HepG2 (cell line): ENCODE measurements around the gene GGACT. TPM values are rescaled to one million over a fixed set of nuclear protein-coding genes. Genes with fewer than 3 reads are reported as not detected.

Source experiments
- ATAC-seq: fragments of 200-7000 bp; cut with Tn5 transposase; 3 replicates; pipeline ENCODE4 v1.9.1; 2020; ENCODE audit warnings: mild to moderate bottlenecking, moderate library complexity
- BruUV-seq: library from RNA; stranded (reverse); fragments of 400-500 nt; replicated peaks from 2 replicates; lab custom pipeline; 2021; lab: Mats Ljungman, UMichigan
- CTCF ChIA-PET: fragments of 300-600 bp; formaldehyde crosslinking; extraction: SDS; loops from one replicate; lab custom pipeline; 2021; ENCODE audit warnings: low total read pairs, inconsistent platforms, low intra/inter-chr PET ratio; lab: Yijun Ruan, JAX
- POLR2A ChIA-PET: fragments of 350-600 bp; sonication (Branson Sonifier 250); formaldehyde crosslinking; loops from one replicate; lab custom pipeline; 2020; ENCODE audit warnings: antibody characterized with exemption, inconsistent platforms; lab: Yijun Ruan, JAX
- DNase-seq: peaks from one replicate; pipeline ENCODE4 v3.0.0-alpha.2; 2015; ENCODE audit warnings: low spot score
- FAIRE-seq: peaks from 3 replicates; lab custom pipeline; 2011; peaks lifted over from hg19 to GRCh38; lab: Jason Lieb, UNC
- H2AFZ ChIP-seq: one replicate; pipeline ENCODE4 v1.6.1; 2011; ENCODE audit warnings: low read length, inconsistent platforms
- H3K27ac ChIP-seq: fragments of 300-600 bp; 3 replicates; pipeline ENCODE4 v1.8.0; 2011; ENCODE audit warnings: mixed run types, mild to moderate bottlenecking, mixed read lengths, low read length, inconsistent platforms; ENCODE audit not compliant: insufficient read depth; ENCODE audit errors: extremely low read length
- H3K27me3 ChIP-seq, 2 experiments: fragments of 200-600 bp in 1 of 2; 2 replicates in 1 of 2; 3 replicates in 1 of 2; pipeline versions ENCODE4 v1.6.0 to v1.8.0; 2011; ENCODE audit warnings: low read length in 2 of 2, mild to moderate bottlenecking in 2 of 2, moderate library complexity in 2 of 2, inconsistent platforms in 1 of 2; ENCODE audit not compliant: insufficient read depth in 2 of 2, control insufficient read depth in 1 of 2
- H3K36me3 ChIP-seq, 2 experiments: fragments of 200-600 bp in 1 of 2; replicated peaks in 1 of 2; 2 replicates in 1 of 2; 3 replicates in 1 of 2; pipeline versions ENCODE4 v1.5.1 to v1.8.0; 2011; ENCODE audit warnings: low read length in 2 of 2, inconsistent platforms in 1 of 2; ENCODE audit not compliant: insufficient read depth in 2 of 2, control insufficient read depth in 1 of 2
- H3K4me1 ChIP-seq: 2 replicates; pipeline ENCODE4 v1.5.1; 2012; ENCODE audit warnings: low read length, inconsistent platforms; ENCODE audit not compliant: insufficient read depth
- H3K4me2 ChIP-seq: 2 replicates; pipeline ENCODE4 v1.6.0; 2011; ENCODE audit warnings: low read depth, low read length, inconsistent platforms
- H3K4me3 ChIP-seq, 3 experiments: fragments of 200-600 bp in 1 of 3; sonication (generic), shearing (Covaris generic) in 1 of 3; replicated peaks in 1 of 3; 2 replicates each; pipeline ENCODE4 v1.5.1; 2011 to 2016; ENCODE audit warnings: low read length in 3 of 3, inconsistent platforms in 2 of 3, low read depth in 2 of 3, mild to moderate bottlenecking in 2 of 3, control low read depth in 1 of 3, mixed read lengths in 1 of 3; ENCODE audit not compliant: insufficient read depth in 1 of 3
- H3K79me2 ChIP-seq: one replicate; pipeline ENCODE4 v1.6.1; 2011; ENCODE audit warnings: low read length, inconsistent platforms; ENCODE audit not compliant: insufficient read depth
- H3K9ac ChIP-seq: 2 replicates; pipeline ENCODE4 v1.6.0; 2011; ENCODE audit warnings: mild to moderate bottlenecking, low read depth, low read length, inconsistent platforms; ENCODE audit not compliant: insufficient read depth
- H3K9me3 ChIP-seq: 2 replicates; pipeline ENCODE4 v1.5.1; 2012; ENCODE audit warnings: mild to moderate bottlenecking, low read length
- H4K20me1 ChIP-seq: 2 replicates; pipeline ENCODE4 v1.6.0; 2011; ENCODE audit warnings: inconsistent platforms, mild to moderate bottlenecking, low read length, moderate library complexity; ENCODE audit not compliant: insufficient read depth
- HOXA3 ChIP-seq: sonication (generic); formaldehyde crosslinking; IDR thresholded peaks from 2 replicates; pipeline ENCODE4 v1.5.0; 2020; ENCODE audit warnings: missing genetic modification reagents
- JUNB ChIP-seq: sonication (generic); formaldehyde crosslinking; IDR thresholded peaks from 2 replicates; pipeline ENCODE4 v1.8.0; 2022; ENCODE audit warnings: missing genetic modification reagents, mild to moderate bottlenecking, borderline replicate concordance
- MED13 ChIP-seq: sonication (generic); formaldehyde crosslinking; IDR thresholded peaks from 2 replicates; pipeline ENCODE4 v1.5.0; 2020; ENCODE audit warnings: missing genetic modification reagents
- NFKB2 ChIP-seq: sonication (generic); formaldehyde crosslinking; IDR thresholded peaks from 2 replicates; pipeline ENCODE4 v1.4.0; 2020; ENCODE audit warnings: missing genetic modification reagents, borderline replicate concordance
- SMARCE1 ChIP-seq: fragments of 450-650 bp; IDR thresholded peaks from 2 replicates; pipeline ENCODE4 v1.6.1; 2017; ENCODE audit warnings: borderline replicate concordance
- ZKSCAN5 ChIP-seq: sonication (generic); formaldehyde crosslinking; IDR thresholded peaks from 2 replicates; pipeline ENCODE4 v1.5.1; 2020; ENCODE audit warnings: mild to moderate bottlenecking, missing genetic modification reagents
- ZNF749 ChIP-seq: sonication (generic); formaldehyde crosslinking; IDR thresholded peaks from 2 replicates; pipeline ENCODE4 v1.8.0; 2022; ENCODE audit warnings: mild to moderate bottlenecking, missing genetic modification reagents, moderate library complexity, borderline replicate concordance
- WGBS: methylation state at CpG from one replicate; pipeline ENCODE4 v1.1.6; 2017; ENCODE audit warnings: low lambda C conversion rate; 5-methylcytosine and 5-hydroxymethylcytosine counted together
- in situ Hi-C: cut with HindIII; loops from 2 replicates; pipeline ENCODE4 v1.10.0; 2017; ENCODE audit warnings: low pct_unique_long_range_greater_than_20kb; ENCODE audit not compliant: extremely low pct_ligation_motif_present
- intact Hi-C: fragments of 100-400 bp; cut with micrococcal nuclease; formaldehyde crosslinking; loops from one replicate; pipeline ENCODE4 v1.10.0; 2022; ENCODE audit not compliant: unreplicated experiment
- polyA plus RNA-seq, 8 experiments: library from polyadenylated mRNA; depleted of rRNA in 3 of 8; stranded (reverse) in 7 of 8; unstranded in 1 of 8; fragments of >200 nt; fragmentation: Illumina TruSeq in 4 of 8; extraction: Trizol in 4 of 8; gene quantifications; 2 replicates each; pipeline versions ENCODE4 v1.2.1 to v1.2.3, GENCODE V29; 2011 to 2016; ENCODE audit warnings: low read depth in 4 of 8, missing spikeins in 1 of 8, mixed read lengths in 1 of 8; ENCODE audit not compliant: insufficient read depth in 1 of 8
- total RNA-seq, 5 experiments: library from RNA; depleted of rRNA; stranded (reverse); fragments of >200 nt; fragmentation: Illumina TruSeq; extraction: Trizol; gene quantifications; 2 replicates each; pipeline ENCODE4 v1.2.3, GENCODE V29; 2016; ENCODE audit warnings: low read depth in 1 of 5
- TF ChIP-seq, protein P1 (sequence below): sonication (generic); formaldehyde crosslinking; IDR thresholded peaks from 2 replicates; pipeline ENCODE4 v1.8.0; 2022; ENCODE audit warnings: missing genetic modification reagents, mild to moderate bottlenecking, moderate library complexity, borderline replicate concordance
- TF ChIP-seq, protein P2 (sequence below): sonication (generic); formaldehyde crosslinking; IDR thresholded peaks from 2 replicates; pipeline ENCODE4 v1.4.0; 2020; ENCODE audit warnings: missing genetic modification reagents
- TF ChIP-seq, protein P3 (sequence below): sonication (generic); formaldehyde crosslinking; IDR thresholded peaks from 2 replicates; pipeline ENCODE4 v1.5.0; 2020; ENCODE audit warnings: mild to moderate bottlenecking, missing genetic modification reagents
- TF ChIP-seq, protein P4 (sequence below): sonication (generic); formaldehyde crosslinking; IDR thresholded peaks from 2 replicates; pipeline ENCODE4 v1.4.0; 2020; ENCODE audit warnings: missing genetic modification reagents, mild to moderate bottlenecking, borderline replicate concordance
- TF ChIP-seq, protein P5 (sequence below): sonication (generic); formaldehyde crosslinking; IDR thresholded peaks from 2 replicates; pipeline ENCODE4 v1.8.1; 2022; ENCODE audit warnings: mild to moderate bottlenecking, missing genetic modification reagents

Gene GGACT
- total and polyA plus RNA-seq, 2 of the 13 experiments (the other 11 are each of a cell fraction or from before 2014, with no cell fraction given), result 1.7 to 1.9 TPM

DNA sequence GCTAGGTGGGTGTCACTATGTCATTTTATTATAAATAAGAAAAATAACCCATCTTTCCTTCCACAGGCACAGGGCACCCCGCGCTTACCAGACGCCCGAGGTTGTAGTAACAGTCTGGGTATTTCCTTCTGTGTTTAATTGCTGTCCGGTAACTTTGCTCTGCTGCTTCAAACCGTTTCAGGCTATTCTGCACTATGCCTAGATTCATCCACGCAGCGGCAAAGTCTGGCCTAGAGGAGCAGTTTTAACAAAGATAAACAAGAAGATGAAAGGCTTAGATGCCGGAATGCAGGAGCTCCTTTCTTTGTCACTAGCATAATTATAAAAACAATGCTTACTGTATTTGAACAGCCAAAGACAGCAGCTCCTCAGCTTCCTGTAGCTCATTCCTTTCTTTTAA lies 36.9 kb upstream of the GGACT start:
- Histone ChIP-seq H3K4me1 (peaks cover 3% of the 10 kb centered on the region; the same call in 1 of the 2 replicates), H3K79me2 (no peaks in the 10 kb centered on the region), H3K27ac (no peak overlapping the region), H3K9me3 (no peaks in the 10 kb centered on the region), H3K9ac (no peak overlapping the region), H3K4me2 (no peak overlapping the region), H3K27me3 (no peaks in the 10 kb centered on the region), H2AFZ (no peak overlapping the region), H3K36me3 (peaks cover 6 to 39% of the 10 kb centered on the region in 2 experiments; a peak in 4 of 5 replicates), H4K20me1 (no peaks in the 10 kb centered on the region), H3K4me3 (no peak overlapping the region)
- DNase-seq, result no peak
- in situ Hi-C loops, result no loop called here
- ChIA-PET CTCF (no interaction called here), POLR2A (no interaction called here)
- no peak for FAIRE-seq
- 95% methylated on average over 9 of the region's 9 CpGs for WGBS
- intact Hi-C loops, result no loop called here
- no peak for ATAC-seq
- BruUV-seq, result no TSS peak
- TF ChIP-seq SMARCE1, result no peak
- no peak for TF ChIP-seq NFKB2 (CRISPR knock-in tag)
- TF ChIP-seq ZNF749 (CRISPR knock-in tag), result no peak
- no peak for TF ChIP-seq HOXA3 (CRISPR knock-in tag)
- no peak for TF ChIP-seq ZKSCAN5
- TF ChIP-seq JUNB (CRISPR knock-in tag), result no peak
- TF ChIP-seq, protein P1, sequence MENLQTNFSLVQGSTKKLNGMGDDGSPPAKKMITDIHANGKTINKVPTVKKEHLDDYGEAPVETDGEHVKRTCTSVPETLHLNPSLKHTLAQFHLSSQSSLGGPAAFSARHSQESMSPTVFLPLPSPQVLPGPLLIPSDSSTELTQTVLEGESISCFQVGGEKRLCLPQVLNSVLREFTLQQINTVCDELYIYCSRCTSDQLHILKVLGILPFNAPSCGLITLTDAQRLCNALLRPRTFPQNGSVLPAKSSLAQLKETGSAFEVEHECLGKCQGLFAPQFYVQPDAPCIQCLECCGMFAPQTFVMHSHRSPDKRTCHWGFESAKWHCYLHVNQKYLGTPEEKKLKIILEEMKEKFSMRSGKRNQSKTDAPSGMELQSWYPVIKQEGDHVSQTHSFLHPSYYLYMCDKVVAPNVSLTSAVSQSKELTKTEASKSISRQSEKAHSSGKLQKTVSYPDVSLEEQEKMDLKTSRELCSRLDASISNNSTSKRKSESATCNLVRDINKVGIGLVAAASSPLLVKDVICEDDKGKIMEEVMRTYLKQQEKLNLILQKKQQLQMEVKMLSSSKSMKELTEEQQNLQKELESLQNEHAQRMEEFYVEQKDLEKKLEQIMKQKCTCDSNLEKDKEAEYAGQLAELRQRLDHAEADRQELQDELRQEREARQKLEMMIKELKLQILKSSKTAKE (CRISPR knock-in tag), result no peak
- no peak for TF ChIP-seq MED13 (CRISPR knock-in tag)
- TF ChIP-seq, protein P2, sequence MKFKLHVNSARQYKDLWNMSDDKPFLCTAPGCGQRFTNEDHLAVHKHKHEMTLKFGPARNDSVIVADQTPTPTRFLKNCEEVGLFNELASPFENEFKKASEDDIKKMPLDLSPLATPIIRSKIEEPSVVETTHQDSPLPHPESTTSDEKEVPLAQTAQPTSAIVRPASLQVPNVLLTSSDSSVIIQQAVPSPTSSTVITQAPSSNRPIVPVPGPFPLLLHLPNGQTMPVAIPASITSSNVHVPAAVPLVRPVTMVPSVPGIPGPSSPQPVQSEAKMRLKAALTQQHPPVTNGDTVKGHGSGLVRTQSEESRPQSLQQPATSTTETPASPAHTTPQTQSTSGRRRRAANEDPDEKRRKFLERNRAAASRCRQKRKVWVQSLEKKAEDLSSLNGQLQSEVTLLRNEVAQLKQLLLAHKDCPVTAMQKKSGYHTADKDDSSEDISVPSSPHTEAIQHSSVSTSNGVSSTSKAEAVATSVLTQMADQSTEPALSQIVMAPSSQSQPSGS (CRISPR knock-in tag), result no peak
- TF ChIP-seq, protein P3, sequence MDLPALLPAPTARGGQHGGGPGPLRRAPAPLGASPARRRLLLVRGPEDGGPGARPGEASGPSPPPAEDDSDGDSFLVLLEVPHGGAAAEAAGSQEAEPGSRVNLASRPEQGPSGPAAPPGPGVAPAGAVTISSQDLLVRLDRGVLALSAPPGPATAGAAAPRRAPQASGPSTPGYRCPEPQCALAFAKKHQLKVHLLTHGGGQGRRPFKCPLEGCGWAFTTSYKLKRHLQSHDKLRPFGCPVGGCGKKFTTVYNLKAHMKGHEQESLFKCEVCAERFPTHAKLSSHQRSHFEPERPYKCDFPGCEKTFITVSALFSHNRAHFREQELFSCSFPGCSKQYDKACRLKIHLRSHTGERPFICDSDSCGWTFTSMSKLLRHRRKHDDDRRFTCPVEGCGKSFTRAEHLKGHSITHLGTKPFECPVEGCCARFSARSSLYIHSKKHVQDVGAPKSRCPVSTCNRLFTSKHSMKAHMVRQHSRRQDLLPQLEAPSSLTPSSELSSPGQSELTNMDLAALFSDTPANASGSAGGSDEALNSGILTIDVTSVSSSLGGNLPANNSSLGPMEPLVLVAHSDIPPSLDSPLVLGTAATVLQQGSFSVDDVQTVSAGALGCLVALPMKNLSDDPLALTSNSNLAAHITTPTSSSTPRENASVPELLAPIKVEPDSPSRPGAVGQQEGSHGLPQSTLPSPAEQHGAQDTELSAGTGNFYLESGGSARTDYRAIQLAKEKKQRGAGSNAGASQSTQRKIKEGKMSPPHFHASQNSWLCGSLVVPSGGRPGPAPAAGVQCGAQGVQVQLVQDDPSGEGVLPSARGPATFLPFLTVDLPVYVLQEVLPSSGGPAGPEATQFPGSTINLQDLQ (CRISPR knock-in tag), result no peak
- TF ChIP-seq, protein P4, sequence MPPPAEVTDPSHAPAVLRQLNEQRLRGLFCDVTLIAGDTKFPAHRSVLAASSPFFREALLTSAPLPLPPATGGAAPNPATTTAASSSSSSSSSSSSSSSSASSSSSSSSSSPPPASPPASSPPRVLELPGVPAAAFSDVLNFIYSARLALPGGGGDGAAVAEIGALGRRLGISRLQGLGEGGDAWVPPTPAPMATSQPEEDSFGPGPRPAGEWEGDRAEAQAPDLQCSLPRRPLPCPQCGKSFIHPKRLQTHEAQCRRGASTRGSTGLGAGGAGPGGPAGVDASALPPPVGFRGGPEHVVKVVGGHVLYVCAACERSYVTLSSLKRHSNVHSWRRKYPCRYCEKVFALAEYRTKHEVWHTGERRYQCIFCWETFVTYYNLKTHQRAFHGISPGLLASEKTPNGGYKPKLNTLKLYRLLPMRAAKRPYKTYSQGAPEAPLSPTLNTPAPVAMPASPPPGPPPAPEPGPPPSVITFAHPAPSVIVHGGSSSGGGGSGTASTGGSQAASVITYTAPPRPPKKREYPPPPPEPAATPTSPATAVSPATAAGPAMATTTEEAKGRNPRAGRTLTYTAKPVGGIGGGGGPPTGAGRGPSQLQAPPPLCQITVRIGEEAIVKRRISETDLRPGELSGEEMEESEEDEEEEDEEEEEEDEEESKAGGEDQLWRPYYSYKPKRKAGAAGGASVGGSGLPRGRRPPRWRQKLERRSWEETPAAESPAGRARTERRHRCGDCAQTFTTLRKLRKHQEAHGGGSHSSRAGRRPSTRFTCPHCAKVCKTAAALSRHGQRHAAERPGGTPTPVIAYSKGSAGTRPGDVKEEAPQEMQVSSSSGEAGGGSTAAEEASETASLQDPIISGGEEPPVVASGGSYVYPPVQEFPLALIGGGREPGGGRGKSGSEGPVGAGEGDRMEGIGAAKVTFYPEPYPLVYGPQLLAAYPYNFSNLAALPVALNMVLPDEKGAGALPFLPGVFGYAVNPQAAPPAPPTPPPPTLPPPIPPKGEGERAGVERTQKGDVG (CRISPR knock-in tag), result no peak
- TF ChIP-seq, protein P5, sequence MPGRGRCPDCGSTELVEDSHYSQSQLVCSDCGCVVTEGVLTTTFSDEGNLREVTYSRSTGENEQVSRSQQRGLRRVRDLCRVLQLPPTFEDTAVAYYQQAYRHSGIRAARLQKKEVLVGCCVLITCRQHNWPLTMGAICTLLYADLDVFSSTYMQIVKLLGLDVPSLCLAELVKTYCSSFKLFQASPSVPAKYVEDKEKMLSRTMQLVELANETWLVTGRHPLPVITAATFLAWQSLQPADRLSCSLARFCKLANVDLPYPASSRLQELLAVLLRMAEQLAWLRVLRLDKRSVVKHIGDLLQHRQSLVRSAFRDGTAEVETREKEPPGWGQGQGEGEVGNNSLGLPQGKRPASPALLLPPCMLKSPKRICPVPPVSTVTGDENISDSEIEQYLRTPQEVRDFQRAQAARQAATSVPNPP, result no peak
